HG02763 (cell line): ENCODE data around the gene SGMS1.
A peak's percentile ranks its signal among the peaks of the same experiment; 100 is the strongest.

ENCODE experiments used
- ATAC-seq: cut with Tn5 transposase; IDR thresholded peaks from one replicate; pipeline ENCODE4 v1.9.1; 2021; ENCODE audit warnings: mild to moderate bottlenecking, moderate library complexity; ENCODE audit not compliant: unreplicated experiment

SGMS1 gene

DNA sequence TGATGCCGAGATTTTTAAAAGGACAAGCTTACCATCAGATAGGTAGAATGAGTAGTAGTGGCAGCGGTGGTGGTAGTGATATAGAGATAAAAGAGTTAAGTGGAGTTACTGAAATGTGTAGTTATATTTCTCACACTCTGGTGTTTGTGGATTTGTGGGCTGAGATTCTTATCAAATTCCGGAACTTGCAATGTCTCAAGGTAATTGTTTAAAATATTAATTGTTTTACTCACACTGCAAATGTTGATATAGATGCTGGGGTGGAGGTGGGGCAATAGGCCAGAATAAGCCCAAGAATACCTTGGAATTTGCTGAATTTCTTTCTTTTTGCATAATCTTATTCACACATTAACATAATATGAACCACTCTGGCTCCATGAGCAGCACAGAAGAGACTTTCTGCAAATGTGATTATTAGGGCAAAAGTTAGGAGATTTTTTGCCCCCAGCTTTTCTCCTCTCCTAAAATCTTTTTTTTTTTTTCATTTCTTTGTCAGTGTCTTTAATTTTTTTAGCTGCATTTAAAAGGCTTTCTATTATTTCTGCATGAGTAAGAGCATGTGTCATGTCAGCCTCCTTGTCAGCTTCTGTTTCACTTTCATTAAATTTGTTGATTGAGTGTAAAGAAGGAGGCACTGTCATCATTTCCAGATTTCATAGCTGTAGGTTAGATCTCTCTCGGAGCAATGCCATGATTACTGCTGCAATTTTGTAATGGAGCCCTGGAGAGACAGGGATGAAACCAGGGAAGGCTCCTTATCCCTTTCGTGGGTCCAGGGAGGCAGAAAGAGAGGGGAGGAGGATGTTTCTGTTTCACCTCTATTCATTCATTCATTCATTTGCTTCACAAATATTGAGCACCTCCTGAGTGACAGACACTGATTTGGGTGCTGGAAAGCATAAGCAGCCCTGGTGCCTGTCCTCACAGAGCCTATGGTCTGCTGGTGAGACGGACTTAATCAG, 13.1 kb upstream of the SGMS1 start:
- ATAC-seq: peak; percentile 72

DNA sequence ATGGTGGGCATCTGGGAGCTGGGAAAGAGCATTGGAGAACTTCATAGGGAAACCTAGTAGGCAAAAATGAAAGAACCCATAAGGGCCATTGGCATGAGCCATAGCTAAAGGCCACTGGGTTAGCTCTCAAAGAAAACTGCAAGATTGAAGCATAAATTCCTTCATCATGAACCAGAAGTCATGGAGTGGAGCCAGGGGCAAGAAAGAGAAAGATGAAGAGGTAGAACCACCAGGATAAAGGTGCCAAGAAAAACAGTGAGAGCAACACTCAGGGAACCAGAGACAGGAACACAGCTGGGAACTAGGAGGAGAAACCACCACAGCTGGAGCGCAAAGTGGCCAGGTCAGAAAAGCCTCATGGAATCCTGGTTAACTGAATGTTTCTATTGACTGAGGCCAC, 11.5 kb upstream of the SGMS1 start:
- no peak for ATAC-seq

DNA sequence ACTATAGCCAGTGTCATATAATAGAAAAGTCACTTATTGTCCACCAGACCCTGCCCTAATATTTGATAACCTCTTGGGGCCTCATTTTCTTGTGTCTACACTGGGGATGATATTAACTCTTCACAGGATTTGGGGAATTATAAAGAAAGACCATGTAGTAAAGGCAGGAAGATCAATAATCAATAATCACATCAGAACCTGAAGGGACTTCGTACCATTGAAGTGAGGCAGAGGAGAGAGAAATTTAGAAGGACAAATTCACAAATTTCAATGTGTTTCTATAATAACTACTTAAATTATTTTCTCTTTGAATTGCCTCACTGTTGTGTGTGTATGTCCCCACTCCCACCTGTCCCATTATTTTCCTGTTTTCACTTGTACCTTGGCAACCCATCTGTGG, 10.7 kb upstream of the SGMS1 start:
- ATAC-seq: no peak

DNA sequence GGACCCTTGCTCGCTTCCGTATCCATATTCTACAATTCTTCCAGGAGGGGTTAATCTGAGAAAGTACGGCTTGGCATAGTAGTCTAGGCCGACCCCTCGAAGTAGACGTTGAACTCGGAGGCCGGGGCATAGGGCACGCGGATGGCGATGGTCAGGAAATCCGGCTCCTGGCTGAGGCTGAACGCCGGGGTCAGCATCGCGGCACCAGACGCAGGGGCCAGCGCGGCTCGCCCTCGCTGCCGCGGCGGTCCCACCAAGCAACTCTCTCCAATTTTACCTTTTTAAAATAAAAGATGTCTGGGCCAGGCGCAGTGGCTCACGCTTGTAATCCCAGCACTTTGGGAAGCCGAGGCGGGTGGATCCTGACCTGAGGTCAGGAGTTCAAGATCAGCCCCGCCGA, 7.3 kb upstream of the SGMS1 start:
- ATAC-seq: no peak

DNA sequence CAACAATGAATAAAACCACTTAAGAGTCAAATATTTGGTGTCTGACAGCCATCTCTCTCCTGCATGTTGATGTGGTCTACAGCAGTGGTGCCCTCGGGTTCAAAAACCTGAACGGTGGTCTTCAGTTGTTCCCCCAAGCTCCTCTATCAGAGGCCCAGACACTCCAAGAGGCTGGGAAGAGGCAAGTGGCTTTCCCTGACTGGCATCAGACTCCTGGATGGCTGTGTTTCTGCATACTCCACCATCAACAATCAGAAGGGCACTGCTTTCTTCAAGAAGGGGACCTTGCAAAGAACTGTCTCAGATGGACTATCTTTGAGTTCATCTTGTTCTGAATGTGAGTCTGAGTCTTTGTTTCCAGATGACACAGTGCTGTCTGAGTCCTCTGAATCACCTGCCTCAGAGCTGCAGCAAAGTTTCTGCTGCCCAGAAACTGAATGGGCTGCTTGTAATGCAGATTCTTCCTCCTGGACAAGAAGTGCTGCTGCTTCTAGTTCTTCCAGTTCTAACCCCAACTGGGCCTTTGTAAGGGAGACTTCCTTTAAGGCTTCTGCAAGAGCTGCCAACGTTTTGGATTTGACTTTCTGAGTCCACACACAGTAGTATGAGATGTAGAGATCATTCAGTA, 5.9 kb upstream of the SGMS1 start:
- ATAC-seq: no peak

DNA sequence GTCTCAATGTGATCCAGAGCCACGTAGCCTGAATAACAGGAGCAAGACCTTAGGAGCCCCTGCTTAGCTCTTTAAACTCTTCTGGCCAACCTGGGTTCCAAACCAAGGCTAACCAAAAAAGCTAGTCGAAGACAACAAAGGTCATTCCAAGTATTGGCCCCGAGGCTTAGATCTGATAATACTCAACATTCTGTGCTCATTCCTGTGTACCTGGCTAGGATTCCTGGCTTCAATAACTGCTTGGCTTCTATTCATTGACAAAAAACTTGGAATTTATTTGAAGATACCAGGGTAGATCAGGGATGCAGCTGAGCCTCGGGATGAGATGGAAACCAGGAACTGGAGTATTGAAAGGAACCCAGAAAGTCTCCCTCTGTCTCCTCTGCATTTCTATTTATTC, 4.1 kb upstream of the SGMS1 start:
- no peak for ATAC-seq

DNA sequence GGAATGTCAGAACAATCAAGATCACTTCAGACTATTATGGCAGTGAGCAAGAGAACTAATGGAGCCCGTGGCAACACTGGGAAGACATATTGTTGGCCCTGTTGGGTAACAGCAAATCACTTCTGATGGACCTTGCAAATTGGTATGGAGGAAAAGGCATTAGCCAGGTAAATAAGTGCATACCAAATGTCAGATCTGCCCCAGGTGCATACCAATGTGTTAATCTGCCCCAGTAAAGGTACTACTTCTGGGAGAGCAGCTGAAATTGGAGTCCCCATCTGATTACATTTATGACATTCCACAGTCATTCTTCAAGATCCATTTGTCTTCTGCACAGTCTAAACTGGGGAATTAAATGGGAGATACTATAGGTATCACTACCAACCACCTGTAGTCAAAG, 3.7 kb upstream of the SGMS1 start:
- ATAC-seq: no peak

DNA sequence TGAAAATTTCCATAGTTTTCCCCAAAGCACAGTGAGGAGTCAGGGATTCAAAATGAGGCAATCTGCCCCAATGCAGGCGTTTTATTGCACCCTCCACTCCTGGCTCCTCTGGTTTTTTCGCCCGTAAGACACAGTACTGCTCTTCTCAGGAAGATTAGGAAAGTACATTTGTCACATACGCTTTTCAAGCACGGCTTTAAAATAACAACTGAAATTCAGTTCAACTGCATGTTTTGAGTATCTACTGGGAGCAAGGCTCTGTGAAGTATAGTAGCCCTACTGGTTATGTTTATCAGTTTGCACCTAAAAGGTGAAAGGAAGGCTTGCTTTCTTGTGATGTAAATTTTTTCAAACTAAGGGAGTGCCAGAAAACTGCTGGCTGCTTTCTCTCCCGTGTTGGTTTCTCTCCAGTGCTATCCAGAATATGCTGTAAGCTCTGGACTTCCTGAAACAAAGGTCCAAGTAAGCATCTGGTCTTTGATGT, 1.9 kb upstream of the SGMS1 start:
- no peak for ATAC-seq

DNA sequence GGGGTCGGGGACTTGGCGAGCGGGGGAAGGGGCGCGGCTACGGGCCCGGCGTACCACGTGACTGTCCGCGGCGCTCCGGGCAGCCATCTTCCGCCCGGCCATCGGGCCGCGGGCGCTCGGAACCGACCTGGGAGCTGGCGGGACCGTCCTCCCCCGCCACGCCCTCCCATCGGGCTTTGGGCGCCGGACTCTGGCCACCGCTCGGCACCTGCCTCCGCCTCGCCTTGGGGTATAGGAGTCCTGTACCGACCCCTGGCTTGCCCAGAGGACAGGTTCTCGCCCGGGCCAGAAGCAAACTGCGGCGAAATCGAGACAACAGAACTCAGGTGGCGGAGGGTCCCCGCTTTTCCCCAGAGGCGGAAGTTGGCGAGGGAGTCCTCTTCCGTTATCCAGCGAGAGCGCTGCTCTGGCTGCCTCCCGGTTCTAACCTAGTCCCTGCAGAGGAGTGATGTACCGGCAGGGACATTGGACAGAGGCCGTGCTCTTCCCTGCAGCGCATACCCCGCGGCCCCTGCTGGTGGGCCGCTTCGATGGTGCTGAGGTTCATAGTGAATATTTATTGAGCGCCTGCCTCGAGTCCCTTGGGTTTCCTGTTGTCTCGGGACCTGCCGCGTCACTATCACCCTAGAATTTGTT, 1.2 kb upstream of the SGMS1 start:
- ATAC-seq: peak; percentile 43

DNA sequence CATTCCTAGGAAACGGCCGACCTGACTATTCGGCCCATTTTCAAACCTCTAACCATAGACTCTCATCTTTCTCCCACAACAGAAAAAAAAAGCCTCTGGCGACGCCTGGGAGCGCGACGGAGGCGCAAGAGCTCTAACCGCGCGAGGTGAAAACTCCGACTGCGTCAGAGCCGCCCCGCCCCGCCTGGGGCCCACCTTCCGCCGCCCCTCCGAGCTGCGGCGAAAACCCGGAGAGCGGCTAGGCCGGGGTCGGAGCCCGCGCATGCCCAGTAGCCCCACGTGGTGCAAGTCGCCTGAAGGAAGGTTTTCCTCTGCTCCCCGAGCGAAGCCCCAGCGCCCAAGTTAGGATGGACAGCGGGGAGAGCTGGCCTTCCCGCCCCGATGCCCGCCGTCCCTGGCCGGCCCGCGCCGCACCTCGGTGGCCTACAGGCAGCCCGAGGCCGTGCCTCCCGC, 683 bp upstream of the SGMS1 start:
- ATAC-seq: peak; percentile 52

DNA sequence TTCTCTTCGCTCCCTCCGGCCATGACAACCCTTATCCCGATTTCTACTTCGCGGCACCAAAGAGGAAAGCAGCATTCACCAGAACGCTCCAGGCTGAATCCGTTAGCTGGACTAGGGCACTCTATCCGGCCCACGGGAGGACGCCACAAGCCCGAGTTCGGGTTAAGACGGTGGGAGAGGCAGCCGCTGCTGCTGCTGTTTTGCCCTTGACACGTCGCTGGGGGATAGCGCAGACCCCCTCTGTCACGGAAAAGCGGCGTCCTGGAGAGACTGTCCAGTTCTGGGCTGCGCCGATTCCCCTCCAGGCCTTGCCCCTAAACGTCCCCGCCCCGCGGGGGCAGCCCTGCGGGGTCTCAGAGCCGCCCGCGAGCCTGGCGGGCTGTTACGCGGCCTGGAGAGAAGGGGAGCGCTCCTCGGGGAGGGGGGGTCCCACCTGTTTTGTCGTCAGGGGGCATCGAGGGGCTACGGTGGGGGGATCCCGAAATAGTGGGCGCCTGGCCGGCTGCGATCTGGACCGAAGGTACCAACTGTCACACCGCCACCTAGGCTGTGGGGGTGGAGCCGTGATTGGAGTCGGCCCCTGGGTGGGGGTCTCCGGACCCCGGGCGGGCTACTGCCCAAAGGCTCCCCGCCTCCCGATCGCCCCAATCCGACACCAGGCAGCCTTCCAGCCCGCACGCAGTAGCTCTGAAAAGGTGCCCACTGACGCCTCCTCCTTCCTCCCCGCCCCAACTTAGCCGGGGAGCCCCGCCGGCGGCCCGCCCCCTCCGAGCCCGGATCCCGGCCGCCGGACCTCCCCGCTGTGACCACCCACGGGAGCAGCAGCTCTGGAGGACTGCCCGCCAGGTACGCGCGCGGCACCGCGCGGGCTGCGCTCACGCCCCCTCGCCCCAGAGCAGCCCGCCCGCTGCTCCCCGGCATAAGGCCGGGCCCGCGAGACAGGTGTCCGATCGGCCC, 772 bp downstream of the SGMS1 start:
- peak; percentile 8 for ATAC-seq

DNA sequence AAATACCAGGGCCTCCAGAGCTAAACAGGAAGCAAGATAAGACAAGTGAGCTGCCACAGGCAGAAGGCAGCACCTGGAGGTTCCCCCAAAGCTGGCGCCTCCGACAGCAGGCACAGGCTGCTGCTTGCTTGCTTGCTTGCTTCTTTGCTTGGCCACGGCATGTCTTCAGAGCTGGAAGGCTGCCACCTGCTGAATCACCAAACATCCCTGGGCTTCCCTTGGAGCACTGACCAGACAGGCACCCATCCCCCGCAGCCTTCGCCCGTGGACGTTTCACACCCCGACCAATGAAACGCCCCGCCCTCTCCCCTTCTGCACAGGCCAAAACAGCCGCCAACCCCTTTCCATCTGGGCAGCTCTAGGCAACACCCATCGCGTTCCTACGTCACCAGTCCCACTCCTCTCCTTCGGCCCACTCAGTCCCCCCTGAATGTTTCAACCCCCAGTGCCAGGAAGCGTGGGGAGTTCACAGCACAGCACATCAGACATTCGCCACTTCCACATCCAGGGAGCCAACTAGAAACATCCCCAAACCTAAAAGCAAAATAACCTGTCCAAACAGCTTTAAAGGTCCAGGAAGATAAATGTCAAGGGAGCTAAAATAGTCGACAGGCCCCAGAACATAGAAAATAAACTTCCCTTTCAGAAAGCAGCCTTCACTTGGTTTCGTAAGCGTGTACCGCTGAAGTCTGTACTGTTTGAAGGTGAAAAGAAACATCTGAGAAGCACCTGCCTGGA, 1.6 kb downstream of the SGMS1 start:
- peak; percentile 27 for ATAC-seq

DNA sequence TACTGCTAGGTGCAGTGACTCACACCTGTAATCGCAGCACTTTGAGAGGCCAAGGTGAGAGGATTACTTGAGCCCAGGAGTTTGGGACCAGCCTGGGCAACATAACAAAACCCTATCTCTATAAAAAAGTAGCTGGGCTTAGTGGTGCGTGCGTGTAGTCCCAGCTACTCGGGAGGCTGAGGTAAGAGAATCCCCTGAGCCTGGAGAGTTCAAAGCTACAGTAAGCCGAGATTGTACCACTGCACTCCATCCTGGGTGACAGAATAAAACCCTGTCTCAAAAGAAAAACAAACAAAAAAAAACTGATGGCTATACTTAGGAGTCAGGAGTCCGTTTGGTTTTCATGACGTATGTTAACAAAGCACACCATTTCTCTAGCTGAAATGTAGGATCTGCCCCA, 2.9 kb downstream of the SGMS1 start:
- ATAC-seq: no peak

DNA sequence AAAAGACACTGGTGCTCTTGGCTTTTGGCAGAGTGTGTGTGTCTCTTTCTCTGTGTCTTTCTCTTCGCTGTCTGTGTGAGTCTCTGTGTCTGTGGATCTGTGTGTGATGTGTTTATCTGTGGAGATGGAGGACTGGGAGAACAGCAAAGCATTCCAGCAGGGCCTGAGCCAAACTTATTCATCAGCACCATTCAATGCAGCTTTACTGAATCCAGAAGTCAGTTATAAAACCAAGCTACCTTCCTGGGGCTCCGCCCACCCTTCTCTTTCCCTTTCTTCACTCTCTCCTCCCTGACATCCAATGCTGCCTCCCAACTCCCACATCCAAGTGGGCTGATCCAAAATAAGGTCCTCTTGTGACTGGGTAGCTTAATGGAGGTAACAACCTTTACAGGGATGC, 3.9 kb downstream of the SGMS1 start:
- ATAC-seq: no peak

DNA sequence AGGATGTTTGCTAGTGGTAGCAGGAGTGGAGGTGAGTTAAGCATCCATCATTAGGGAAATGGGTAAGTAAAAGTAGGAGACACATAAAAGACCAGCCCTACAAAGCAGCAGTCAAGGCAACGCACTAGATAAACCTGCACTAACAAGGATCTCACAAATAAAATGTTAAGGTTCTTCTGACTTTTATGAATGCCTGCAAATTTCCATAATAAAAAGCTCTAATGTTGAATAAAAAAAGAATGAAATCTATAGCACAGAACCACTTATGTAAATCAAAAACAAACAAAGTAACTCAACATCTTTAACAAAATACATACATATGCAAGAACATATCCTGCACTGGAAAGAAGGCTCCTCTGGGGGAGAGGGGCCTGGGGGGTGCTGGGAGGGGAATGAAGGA, 4.6 kb downstream of the SGMS1 start:
- ATAC-seq: no peak

DNA sequence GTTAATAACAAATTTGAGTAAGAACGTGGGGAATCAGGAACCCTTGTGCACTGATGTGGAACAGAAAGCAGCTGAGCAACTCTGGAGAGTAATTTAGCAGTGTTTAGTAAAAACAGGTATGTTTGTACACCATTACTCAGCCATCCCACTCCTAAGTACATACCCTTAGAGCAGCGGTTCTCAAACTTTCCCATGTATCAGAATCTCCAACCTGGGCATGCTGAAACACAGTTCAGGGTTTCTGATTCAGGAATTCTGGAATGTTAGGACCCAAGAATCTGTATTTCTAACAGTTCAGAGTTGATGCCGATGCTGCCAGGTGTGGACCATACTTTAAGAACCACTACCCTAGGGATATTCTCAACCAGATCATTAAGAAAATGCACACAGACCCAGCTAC, 5.1 kb downstream of the SGMS1 start:
- no peak for ATAC-seq

DNA sequence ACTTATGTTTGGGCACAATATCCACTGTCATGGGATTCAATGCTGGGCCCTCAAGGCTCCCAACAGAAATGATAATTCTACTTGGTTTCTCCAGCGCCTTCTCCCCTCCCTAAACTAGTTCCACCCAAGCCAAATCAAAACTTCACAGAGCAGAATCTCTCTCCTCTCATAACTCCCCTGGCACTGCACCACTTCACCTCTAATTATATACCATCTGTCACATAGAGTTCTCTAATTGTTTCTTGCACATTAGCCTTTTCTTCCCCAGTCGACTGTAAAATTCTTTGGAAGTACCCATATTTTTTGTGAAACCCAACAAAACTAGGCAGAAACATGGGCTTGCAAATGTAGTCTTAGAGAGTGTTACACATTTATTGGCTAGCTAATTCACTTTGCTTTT, 8.1 kb downstream of the SGMS1 start:
- no peak for ATAC-seq

DNA sequence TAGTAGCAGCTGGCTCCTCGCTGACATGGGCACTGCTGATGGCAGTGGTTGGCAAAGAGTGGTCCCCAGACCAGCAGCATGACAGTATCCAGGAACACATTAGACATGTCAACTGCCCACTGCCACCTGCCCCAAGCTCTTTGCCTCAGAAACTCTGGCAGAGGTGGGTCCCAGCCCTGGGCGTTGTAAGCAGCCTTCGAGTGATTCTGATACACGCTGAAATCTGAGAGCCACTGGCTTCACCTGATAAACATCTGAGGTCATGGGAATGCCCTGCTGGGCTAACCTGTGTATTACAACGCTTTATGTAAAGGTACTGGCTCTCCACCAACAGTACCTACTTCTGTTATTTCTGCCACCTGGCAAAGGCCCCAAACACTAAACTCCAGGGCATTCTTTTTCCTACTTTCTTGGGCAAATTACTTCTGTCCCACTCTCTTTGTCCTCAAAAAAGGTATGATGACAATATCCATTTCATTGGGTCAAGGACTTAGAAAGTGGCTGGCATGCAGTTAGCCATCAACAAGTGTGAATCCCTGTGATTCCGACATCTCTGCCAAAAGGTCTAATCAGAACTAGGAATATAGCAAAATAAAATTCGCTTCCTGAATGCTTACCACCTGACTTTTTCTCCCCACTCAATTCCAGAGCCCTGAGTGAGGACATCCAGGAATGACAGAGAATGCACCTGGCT, 9.2 kb downstream of the SGMS1 start:
- peak; percentile 47 for ATAC-seq

DNA sequence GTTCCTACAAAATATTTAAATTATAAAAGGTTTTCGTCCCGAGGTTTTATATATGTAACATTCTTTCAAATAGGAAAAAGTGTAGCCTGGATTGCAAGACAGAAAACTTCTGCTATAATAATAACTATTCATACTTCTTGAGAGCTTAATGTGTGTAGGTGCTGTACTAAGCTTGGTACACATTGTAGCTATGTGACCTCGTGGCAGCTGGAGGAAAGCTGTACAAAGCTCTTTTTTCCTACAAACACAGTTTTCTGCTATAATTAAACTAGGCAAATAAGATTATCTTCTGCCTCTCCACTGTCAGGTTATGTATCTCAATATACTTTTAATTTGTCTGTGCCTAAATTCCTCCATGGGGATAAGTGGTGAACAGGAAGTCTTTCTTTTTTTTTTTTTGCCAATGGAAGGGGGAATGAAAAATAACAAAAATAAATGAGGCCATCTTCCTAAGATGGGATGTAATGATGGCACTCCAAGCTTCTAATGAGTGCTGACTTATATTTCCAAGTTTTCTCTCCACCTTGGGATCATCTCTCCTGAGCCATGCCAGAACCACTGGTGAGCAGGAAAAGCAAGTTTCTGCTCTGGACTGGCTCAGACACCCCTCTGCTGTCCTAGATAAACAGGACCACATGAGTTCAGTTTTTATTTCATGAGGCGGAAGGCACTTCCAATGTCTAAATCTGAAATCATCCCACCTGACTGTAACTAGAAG, 9.9 kb downstream of the SGMS1 start:
- no peak for ATAC-seq
